IMR-90 (cell line): ENCODE measurements around the gene TRIM37. TPM values are rescaled to one million over a fixed set of nuclear protein-coding genes. Genes with fewer than 3 reads are reported as not detected.
"Not testable (repeated sequence)": the region's sequence is repeated elsewhere in the genome, so short reads cannot be mapped to it uniquely, and the experiment has no call there.

Source experiments
- ATAC-seq: fragments of 200-7000 bp; cut with Tn5 transposase; 2 replicates; pipeline ENCODE4 v1.9.1; 2020; ENCODE audit warnings: low read depth, mild to moderate bottlenecking, moderate library complexity
- BruUV-seq: library from RNA; stranded (reverse); fragments of 400-500 nt; replicated peaks from 2 replicates; lab custom pipeline; 2021; lab: Mats Ljungman, UMichigan
- CTCF ChIA-PET: fragments of 300-600 bp; formaldehyde crosslinking; extraction: SDS; loops from one replicate; lab custom pipeline; 2021; ENCODE audit warnings: antibody characterized with exemption; lab: Yijun Ruan, JAX
- POLR2A ChIA-PET: fragments of 300-600 bp; sonication (Branson Sonifier 250); formaldehyde crosslinking; loops from one replicate; lab custom pipeline; 2022; ENCODE audit warnings: antibody characterized with exemption; ENCODE audit not compliant: unreplicated experiment; lab: Charles Lee
- DNase-seq: peaks from one replicate; pipeline ENCODE4 v3.0.0; 2013
- H2AFZ ChIP-seq: replicated peaks from 2 replicates; pipeline ENCODE3; 2013; ENCODE audit warnings: low read length, mild to moderate bottlenecking; ENCODE audit not compliant: poor library complexity
- H2AK5ac ChIP-seq: 2 replicates; pipeline ENCODE4 v1.6.1; 2013; ENCODE audit warnings: low read depth, low read length, inconsistent platforms
- H2AK9ac ChIP-seq: replicated peaks from 2 replicates; pipeline ENCODE3; 2013; ENCODE audit warnings: mild to moderate bottlenecking, low read depth, low read length, moderate library complexity; ENCODE audit not compliant: poor library complexity
- H2BK120ac ChIP-seq: 2 replicates; pipeline ENCODE4 v1.6.1; 2013; ENCODE audit warnings: low read depth, low read length, inconsistent platforms
- H2BK15ac ChIP-seq: 3 replicates; pipeline ENCODE4 v1.6.1; 2013; ENCODE audit warnings: low read depth, low read length, inconsistent platforms
- H2BK20ac ChIP-seq: 2 replicates; pipeline ENCODE4 v1.6.1; 2013; ENCODE audit warnings: low read depth, mild to moderate bottlenecking, inconsistent platforms, low read length, moderate library complexity
- H2BK5ac ChIP-seq: 2 replicates; pipeline ENCODE4 v1.6.1; 2013; ENCODE audit warnings: mild to moderate bottlenecking, low read depth, low read length, inconsistent platforms; ENCODE audit not compliant: poor library complexity, severe bottlenecking
- H3K14ac ChIP-seq: replicated peaks from 2 replicates; pipeline ENCODE4 v1.6.1; 2013; ENCODE audit warnings: low read depth, low read length, inconsistent platforms
- H3K18ac ChIP-seq: 2 replicates; pipeline ENCODE4 v1.6.1; 2013; ENCODE audit warnings: low read depth, low read length, control low read depth
- H3K23ac ChIP-seq: 2 replicates; pipeline ENCODE4 v1.6.1; 2013; ENCODE audit warnings: low read depth, low read length, inconsistent platforms
- H3K27ac ChIP-seq: 2 replicates; pipeline ENCODE4 v1.5.1; 2013; ENCODE audit warnings: mild to moderate bottlenecking, control low read depth, low read length; ENCODE audit not compliant: insufficient read depth
- H3K27me3 ChIP-seq: 2 replicates; pipeline ENCODE4 v1.6.1; 2013; ENCODE audit warnings: low read length; ENCODE audit not compliant: control insufficient read depth, insufficient read depth
- H3K36me3 ChIP-seq: 2 replicates; pipeline ENCODE4 v1.6.1; 2013; ENCODE audit warnings: low read length, mixed read lengths; ENCODE audit not compliant: control insufficient read depth, insufficient read depth
- H3K4ac ChIP-seq: 2 replicates; pipeline ENCODE4 v1.6.1; 2013; ENCODE audit warnings: low read depth, low read length, inconsistent platforms
- H3K4me1 ChIP-seq: 2 replicates; pipeline ENCODE4 v1.6.1; 2013; ENCODE audit warnings: low read length, mixed read lengths; ENCODE audit not compliant: control insufficient read depth, insufficient read depth
- H3K4me2 ChIP-seq: 2 replicates; pipeline ENCODE4 v1.6.1; 2013; ENCODE audit warnings: low read depth, mild to moderate bottlenecking, control low read depth, low read length, moderate library complexity
- H3K4me3 ChIP-seq: 2 replicates; pipeline ENCODE4 v1.5.1; 2013; ENCODE audit warnings: low read depth, mild to moderate bottlenecking, control low read depth, low read length, moderate library complexity; ENCODE audit not compliant: insufficient read depth
- H3K56ac ChIP-seq: 2 replicates; pipeline ENCODE4 v1.6.1; 2013; ENCODE audit warnings: low read length, inconsistent platforms; ENCODE audit not compliant: insufficient read depth; ENCODE audit errors: extremely low read depth
- H3K79me1 ChIP-seq, 2 experiments: 2 replicates each; pipeline ENCODE4 v1.6.1; 2013; ENCODE audit warnings: low read length in 2 of 2, inconsistent platforms in 1 of 2, low read depth in 1 of 2
- H3K9ac ChIP-seq: 2 replicates; pipeline ENCODE4 v1.6.1; 2013; ENCODE audit warnings: low read depth, low read length, control low read depth
- H3K9me1 ChIP-seq: 2 replicates; pipeline ENCODE4 v1.6.1; 2013; ENCODE audit warnings: low read length, inconsistent platforms; ENCODE audit not compliant: insufficient read depth
- H3K9me3 ChIP-seq: 2 replicates; pipeline ENCODE4 v1.6.1; 2013; ENCODE audit warnings: low read length; ENCODE audit not compliant: control insufficient read depth, insufficient read depth
- H4K20me1 ChIP-seq: 2 replicates; pipeline ENCODE4 v1.6.1; 2013; ENCODE audit warnings: low read length, inconsistent platforms; ENCODE audit not compliant: insufficient read depth
- H4K5ac ChIP-seq: 2 replicates; pipeline ENCODE4 v1.6.1; 2013; ENCODE audit warnings: mild to moderate bottlenecking, low read depth, low read length, control low read depth
- H4K8ac ChIP-seq, 2 experiments: 2 replicates each; pipeline ENCODE4 v1.6.1; 2013; ENCODE audit warnings: low read depth in 2 of 2, low read length in 2 of 2, control low read depth in 1 of 2, inconsistent platforms in 1 of 2
- H4K91ac ChIP-seq: 2 replicates; pipeline ENCODE4 v1.6.1; 2013; ENCODE audit warnings: low read depth, low read length, inconsistent platforms; ENCODE audit not compliant: insufficient read depth
- CEBPB ChIP-seq: IDR thresholded peaks from 2 replicates; pipeline ENCODE4 v1.6.1; 2012; ENCODE audit warnings: low read depth, low read length, improper control_type of control experiment
- WGBS, 2 experiments: methylation state at CpG; one replicate each; pipeline versions ENCODE4 v1.1.5 to v1.1.7; 2013; ENCODE audit warnings: missing lambda C conversion rate in 2 of 2; ENCODE audit not compliant: insufficient read length in 1 of 2; ENCODE audit errors: extremely low coverage in 2 of 2; 5-methylcytosine and 5-hydroxymethylcytosine counted together
- dilution Hi-C: fragments of 300-500 bp; cut with HindIII; formaldehyde crosslinking; loops from one replicate; pipeline ENCODE4 v1.14.3; 2018; ENCODE audit warnings: low sequenced_read_pairs; ENCODE audit not compliant: unreplicated experiment
- in situ Hi-C: fragments of 300-500 bp; cut with MboI; formaldehyde crosslinking; loops from 3 replicates; pipeline ENCODE4 v1.14.3; 2019; ENCODE audit warnings: low sequenced_read_pairs, inconsistent platforms, mixed read lengths
- intact Hi-C: fragments of 100-400 bp; cut with micrococcal nuclease; formaldehyde crosslinking; loops from 2 replicates; pipeline ENCODE4 v1.10.0; 2022
- polyA plus RNA-seq, 3 experiments: library from polyadenylated mRNA; depleted of rRNA; stranded (reverse); fragments of >200 nt; gene quantifications; 2 replicates each; pipeline ENCODE4 v1.2.3, GENCODE V29; 2012; ENCODE audit warnings: low replicate concordance in 1 of 3
- total RNA-seq: library from RNA; depleted of rRNA; stranded (reverse); fragments of >200 nt; gene quantifications from 2 replicates; pipeline ENCODE4 v1.2.3, GENCODE V29; 2012

TRIM37 gene
- total and polyA plus RNA-seq, 2 of the 4 experiments (the other 2 are of a cell fraction), result 12.1 to 24.9 TPM

DNA sequence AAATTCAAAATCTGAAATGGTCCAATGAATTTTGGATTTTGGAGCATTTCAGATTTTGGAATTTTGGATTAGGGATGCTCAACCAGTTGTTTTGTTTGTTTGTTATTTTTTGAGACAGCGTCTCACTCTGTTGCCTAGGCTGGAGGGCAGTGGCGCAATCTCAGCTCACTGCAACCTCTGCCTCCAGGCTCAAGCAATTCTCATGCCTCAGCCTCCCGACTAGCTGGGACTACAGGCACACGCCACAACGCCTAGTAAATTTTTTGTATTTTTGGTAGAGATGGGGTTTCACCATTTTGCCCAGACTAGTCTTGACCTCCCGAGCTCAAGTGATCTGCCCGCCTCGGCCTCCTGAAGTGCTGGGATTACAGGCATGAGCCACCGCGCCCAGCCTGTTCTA is 31.7 kb upstream of the TRIM37 start:
- peaks cover 22 to 50% of the 10 kb centered on the region in 2 experiments; a peak in 3 of 4 replicates for H3K79me1 ChIP-seq
- H3K14ac ChIP-seq, H2AFZ ChIP-seq, H3K4ac ChIP-seq, H3K9ac ChIP-seq, DNase-seq, intact Hi-C loops, dilution Hi-C loops, H3K36me3 ChIP-seq, H2BK120ac ChIP-seq, H2BK15ac ChIP-seq, H3K27me3 ChIP-seq, H3K9me1 ChIP-seq, H3K56ac ChIP-seq, ATAC-seq, H3K4me3 ChIP-seq, in situ Hi-C loops, H2BK5ac ChIP-seq, H2BK20ac ChIP-seq, BruUV-seq, H3K4me2 ChIP-seq, H4K8ac ChIP-seq, POLR2A ChIA-PET, H3K18ac ChIP-seq, H2AK5ac ChIP-seq, H4K5ac ChIP-seq, H4K91ac ChIP-seq, H2AK9ac ChIP-seq, H4K20me1 ChIP-seq, H3K4me1 ChIP-seq, H3K23ac ChIP-seq, CTCF ChIA-PET, H3K9me3 ChIP-seq, H3K27ac ChIP-seq: not testable (repeated sequence)
- 0 out of 2 replicates have a peak, but pooled peaks have one; percentile 4 for TF ChIP-seq CEBPB
- WGBS, 2 experiments, result no CpG with 5 or more reads among the region's 10 CpGs
